Kidney glomerular epithelial cell (primary cell): ENCODE measurements around the gene TRIM63.

Experiments
- DNase-seq: peaks from one replicate; lab custom pipeline; 2025; lab: John Stamatoyannopoulos, UW

The TRIM63 gene

GRCh38 chr1:26084844-26085243 lies 17.4 kb upstream of the TRIM63 start:
- DNase-seq: no peak

- no peak for DNase-seq
Measured at GRCh38 chr1:26084091-26084561, 16.7 kb upstream of the TRIM63 start.

DNA sequence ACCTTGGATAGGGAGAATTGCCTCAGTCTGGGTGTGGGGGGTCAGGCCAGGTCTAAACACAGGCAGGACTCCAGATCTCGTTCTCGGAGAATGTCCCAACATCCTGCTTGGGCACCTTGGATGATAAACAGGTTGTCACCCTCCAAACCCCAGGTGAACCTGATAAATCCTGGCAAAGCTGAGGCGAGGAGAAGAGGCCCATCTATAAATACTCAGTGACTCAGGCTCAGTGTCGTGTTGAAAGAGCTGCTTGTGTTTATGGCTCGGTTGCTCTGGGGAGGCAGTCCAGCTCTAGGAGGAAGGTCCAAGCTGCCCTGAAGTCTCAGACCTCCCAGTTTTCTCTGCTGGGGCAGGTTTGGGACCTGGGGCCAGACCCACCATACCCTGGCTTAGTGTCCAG lies 15.8 kb upstream of the TRIM63 start:
- no peak for DNase-seq

DNA sequence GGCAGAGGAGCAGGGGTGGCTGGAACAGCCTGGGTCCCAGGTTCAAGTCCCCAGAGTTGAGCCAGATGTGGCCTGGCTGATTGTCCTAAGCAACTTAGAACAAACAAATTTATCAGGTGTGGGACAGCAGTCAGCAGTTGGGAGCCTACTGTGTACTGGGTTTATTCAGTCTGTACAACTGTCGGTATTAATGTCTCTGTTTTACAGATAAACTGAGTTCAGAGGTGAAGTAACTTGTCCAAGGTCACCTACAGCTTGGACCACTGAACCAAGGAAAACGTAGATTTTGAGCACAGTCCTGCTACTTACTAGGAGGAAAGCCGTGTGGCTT lies 14.6 kb upstream of the TRIM63 start:
- no peak for DNase-seq

- DNase-seq: no peak
Measured at GRCh38 chr1:26081267-26082019, 14.0 kb upstream of the TRIM63 start.

- no peak for DNase-seq
Measured at GRCh38 chr1:26079960-26080814, 12.8 kb upstream of the TRIM63 start.

- no peak for DNase-seq
Measured at GRCh38 chr1:26079178-26079563, 11.7 kb upstream of the TRIM63 start.

DNA sequence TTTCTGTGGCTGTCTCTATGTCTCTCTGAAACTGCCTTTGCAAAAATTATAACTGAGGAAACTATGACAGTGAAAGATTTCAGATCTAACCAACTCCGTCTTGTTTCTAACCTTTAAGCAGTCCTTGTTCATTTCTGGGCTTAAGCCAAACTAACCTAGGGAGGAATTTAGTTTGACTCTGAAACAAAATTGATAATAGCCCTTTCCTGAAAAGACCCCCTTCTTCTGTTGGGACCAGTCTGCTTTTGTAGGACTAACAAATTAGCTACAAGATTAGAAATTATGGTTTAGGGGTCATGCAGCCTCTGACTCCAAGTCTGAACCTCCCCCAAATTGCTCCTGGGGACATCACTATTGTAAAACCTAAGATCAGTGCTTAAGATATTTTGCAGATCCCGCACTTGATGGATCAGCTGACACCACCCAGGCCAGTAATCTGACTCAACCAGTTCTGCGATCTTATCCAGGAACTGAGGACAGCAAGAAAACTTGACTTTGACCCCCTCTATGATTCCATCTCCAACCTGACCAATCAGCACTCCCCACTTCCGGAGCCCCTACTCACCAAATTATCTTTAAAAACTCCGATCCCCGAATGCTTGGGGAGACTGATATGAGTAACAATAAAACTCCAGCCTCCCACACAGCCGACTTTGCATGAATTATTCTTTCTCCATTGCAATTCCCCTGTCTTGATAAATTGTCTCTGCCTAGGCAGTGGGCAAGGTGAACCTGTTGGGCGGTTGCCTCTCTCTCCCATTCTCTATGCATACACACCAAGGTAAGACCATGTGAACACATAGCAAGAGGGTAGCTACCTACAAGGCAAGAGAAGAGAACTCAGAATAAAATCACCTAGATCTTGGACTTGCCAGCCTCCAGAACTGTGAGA lies 11.1 kb upstream of the TRIM63 start:
- no peak for DNase-seq

DNA sequence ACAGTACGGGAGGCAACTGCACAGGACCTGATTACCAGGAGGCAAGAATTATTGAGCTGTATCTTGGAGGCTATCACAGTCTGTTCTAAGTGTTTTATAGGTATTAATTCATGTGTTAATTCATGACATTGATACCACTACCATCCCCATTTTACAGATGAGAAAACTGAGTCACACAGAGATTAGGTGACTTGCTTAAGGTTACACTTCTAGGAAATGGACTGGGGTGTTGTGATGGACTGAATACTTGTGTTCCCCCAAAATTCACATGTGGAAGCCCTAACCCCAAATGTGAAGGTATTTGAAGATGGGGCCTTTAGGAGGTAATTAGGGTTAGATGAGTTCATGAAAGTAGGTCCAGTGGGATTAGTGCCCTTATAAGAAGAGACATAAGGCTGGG lies 10.1 kb upstream of the TRIM63 start:
- DNase-seq: no peak

GRCh38 chr1:26075421-26076144 lies 8.2 kb upstream of the TRIM63 start:
- no peak for DNase-seq

- DNase-seq: no peak
Measured at GRCh38 chr1:26072305-26072704, 4.9 kb upstream of the TRIM63 start.

DNA sequence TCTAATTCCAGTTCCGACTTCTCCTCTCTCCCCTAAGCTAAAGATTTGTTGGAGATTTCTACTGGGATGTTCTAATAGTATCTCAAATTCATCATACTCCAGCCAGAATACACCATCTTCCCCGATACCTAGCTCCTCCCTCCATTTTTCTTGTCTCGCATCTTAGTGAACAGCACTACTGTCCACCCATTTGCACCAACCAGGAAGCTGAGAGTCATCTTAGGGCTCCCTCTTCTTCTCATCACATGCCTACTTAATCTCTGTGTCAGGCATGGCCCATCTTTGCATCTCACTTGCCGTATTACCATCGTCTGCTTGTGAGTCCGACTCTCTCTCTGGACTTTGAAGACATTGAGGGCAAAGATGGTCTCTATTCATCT lies 3.5 kb upstream of the TRIM63 start:
- no peak for DNase-seq

GRCh38 chr1:26070296-26070962 lies 3.0 kb upstream of the TRIM63 start:
- no peak for DNase-seq

DNA sequence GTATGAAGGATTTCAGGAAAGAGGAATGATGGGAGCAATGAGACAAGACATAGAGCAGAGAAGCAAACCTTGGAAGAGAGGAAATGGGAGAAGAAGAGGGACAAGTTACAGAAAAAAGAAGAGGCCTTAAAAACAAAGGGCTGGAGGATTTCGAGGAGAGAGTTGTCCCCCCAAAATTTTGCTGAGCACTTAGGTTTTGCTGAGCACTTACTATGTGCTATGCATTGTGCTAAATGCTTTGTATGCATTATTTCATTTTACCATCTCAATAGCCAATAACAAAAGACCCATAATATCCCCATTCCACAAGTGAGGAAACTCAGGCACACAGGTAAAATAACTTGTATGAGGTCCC lies 2.5 kb upstream of the TRIM63 start:
- DNase-seq: no peak

DNA sequence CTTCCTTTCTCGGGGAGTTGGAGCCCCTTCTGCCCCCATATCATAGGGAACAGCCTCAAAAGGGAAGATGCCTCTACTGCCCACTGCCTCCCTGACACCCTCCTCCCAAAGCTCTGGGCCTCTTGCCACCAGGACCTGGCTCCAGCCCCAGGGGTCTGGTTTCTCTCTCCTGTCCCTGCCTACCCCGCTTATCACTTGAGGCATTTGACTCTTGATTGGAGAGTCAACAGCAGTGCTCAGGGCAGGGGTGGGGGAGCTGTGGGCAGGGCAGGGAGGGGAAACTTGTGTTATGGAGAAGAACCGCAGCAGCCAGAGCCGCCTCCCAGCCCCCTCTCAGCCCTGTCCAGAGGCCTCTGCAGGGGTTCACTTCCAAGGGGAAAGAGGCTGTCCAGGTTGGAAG lies 573 bp downstream of the TRIM63 start:
- no peak for DNase-seq

GRCh38 chr1:26066160-26066559 lies 1.3 kb downstream of the TRIM63 start:
- no peak for DNase-seq

DNA sequence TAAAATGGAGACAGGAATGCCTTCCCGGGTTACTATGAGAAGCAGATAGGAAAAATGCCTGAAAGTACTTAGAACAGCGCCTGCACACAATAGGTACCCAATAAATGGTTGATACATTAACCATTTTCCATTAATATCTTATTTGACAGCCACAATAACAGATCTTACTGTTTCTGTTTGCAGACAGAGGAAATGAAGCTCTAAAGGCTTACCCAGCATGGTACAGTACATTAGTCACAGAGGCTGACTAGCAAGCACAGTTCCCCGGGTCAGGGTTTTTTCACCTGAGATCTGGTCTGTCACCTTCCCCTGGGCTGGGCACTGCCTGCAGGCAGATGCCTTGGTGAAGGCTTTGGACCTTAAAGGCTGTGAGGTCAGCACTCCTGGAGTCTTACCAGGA lies 2.9 kb downstream of the TRIM63 start:
- DNase-seq: peak; percentile 65

- no peak for DNase-seq
Measured at GRCh38 chr1:26060832-26061574, 6.4 kb downstream of the TRIM63 start.

DNA sequence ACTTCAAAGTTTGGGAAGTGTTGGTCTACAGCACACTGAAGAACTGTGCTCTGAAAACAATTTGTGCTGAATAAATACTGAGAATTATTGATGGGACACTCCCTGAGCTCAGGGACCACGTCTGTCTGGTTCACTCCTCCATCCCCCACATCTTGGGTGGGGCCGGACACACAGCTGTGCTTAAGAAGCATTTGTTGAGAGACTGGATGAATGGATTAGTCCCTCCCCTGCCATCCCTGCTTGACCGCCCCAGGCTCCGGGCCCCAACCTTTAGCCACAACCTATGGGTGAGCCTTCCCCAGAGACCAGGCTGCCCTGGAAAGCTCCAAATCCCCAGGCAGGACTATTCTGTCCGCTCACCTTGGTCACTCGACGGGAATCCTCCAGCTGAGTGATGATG lies 7.5 kb downstream of the TRIM63 start:
- DNase-seq: no peak

DNA sequence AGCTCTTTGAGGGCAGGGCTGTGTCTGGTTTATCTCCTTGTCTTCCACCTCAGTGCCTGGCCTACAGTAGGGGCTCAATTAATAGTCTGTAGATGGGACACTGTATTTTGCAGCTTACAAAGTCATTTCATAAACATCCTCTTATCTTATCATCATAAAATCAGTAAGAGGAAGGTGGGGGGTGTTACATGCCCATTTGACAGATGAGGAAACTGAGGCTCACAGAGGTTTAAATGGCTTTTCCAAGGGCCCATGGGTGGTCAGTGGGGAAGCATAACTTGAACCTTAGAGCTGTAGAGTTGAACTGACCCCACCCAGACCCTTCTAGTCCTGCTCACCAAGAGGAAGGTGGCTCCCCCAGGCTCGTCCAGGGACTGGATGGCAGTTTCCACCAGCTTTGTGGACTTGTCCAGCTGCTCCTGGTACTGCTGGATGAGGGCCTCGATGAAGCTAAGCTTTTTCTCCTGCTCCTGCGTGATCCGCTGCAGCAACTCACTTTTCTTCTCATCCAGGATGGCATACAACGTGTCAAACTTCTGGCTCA lies 9.3 kb downstream of the TRIM63 start:
- no peak for DNase-seq
